Measurements from ENCODE around the gene XXYLT1.
"Not testable (repeated sequence)": the region's sequence is repeated elsewhere in the genome, so short reads cannot be mapped to it uniquely, and the experiment has no call there.

The XXYLT1 gene, protein sequence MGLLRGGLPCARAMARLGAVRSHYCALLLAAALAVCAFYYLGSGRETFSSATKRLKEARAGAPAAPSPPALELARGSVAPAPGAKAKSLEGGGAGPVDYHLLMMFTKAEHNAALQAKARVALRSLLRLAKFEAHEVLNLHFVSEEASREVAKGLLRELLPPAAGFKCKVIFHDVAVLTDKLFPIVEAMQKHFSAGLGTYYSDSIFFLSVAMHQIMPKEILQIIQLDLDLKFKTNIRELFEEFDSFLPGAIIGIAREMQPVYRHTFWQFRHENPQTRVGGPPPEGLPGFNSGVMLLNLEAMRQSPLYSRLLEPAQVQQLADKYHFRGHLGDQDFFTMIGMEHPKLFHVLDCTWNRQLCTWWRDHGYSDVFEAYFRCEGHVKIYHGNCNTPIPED

GRCh38 chr3:195270817-195271409 is at the start of gene XXYLT1:
Gene XXYLT1 (minus strand): TSS chr3:195271159. CDS start chr3:195271058, 101 bp downstream.
- peak; percentile 93 for DNase-seq

- DNase-seq, result no peak
Observed at GRCh38 chr3:195319060-195319459, 48.1 kb upstream of the XXYLT1 start.

GRCh38 chr3:195312714-195313113 is 41.8 kb upstream of the XXYLT1 start:
- no peak for DNase-seq

DNA sequence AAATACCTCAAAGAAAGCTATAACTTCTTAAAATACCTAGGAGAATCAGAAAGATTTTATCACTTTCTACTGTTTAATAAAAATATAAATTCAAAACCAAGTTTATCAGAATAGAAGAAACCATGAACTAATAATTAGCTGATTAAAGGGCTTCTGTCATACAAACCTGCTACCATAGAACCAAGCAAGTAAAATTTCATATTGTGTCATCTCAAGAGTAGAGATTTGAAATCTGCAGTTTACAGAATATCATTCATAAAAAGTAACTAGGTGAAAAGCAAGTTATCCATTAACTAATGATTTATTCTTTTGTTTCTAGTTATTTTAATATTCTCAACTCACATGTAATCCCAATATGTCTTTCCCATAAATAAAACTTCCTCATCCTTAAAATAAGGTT is 36.8 kb upstream of the XXYLT1 start:
- no peak for DNase-seq

DNA sequence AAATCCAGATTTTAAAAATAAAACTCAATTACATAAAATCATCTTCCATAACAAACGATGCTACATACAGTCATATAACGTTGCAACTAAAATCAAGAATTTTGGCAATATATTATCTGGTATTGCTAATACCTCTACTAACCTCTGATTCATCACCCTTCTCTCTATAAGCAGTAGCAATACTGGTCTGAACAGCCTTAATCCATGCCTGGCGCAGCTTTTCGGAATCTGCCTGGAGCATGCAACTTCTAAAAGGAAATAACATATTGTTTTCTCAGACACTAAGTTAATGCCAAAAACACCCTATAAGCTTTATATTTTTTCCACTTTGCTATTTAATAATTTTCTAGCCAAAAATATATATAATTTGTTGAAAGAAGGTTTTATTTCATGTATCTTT is 35.4 kb upstream of the XXYLT1 start:
- no peak for DNase-seq

DNA sequence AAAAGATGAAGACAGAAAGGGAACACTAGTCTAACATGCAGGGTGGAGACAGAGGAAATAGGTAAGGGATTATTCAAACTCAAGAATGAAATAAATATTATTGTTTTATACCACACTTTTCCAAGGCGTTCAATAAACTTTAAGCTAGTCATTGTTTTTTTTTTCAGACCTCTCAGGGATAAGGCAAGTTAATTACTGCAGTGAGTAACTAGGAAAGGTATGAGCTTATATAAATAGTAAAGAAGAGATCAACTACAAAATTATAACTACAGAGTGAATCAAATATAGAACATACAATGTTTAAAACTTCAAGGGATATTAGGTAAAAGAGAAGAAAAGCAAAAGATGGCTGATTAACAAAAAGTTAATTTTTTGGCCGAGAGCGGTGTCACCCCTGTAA is 31.5 kb upstream of the XXYLT1 start:
- no peak for DNase-seq

- no peak for DNase-seq
Observed at GRCh38 chr3:195297446-195297845, 26.5 kb upstream of the XXYLT1 start.

- DNase-seq, result no peak
Observed at GRCh38 chr3:195296662-195297061, 25.7 kb upstream of the XXYLT1 start.

DNA sequence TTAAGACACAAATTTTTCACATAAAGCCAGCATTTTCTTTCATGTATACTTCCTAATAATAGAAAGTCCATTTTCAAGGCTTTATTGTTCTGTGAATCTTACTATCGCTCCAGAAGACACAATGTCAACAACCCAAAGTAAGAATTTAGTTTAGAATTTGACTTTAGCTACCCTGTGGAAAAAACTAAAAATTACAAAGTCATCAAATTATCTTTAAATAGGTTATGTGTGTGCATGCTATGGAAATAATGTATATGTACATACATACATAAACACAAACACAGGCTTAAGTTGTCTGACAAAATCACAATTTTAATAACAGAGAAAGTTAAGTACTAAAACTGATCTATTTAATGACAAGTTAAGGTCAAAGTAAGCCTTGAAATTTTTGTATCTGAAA is 20.2 kb upstream of the XXYLT1 start:
- no peak for DNase-seq

DNA sequence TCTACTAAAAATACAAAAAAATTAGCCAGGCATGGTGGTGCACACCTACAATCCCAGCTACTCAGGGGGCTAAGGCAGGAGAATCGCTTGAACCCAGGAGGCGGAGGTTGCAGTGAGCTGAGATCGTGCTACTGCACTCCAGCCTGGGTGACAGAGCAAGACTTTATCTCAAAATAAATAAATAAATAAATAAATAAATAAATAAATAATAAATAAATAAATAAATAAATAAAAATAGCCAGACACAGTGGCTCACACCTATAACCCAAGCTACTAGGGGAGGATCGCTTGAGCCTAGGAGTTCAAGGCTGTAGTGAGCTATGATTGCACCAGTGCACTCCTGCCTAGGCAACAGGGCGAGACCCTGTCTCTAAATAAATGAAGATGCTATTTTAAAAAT is 19.7 kb upstream of the XXYLT1 start:
- DNase-seq, result not testable (repeated sequence)

GRCh38 chr3:195286115-195286872 is 15.3 kb upstream of the XXYLT1 start:
- no peak for DNase-seq

DNA sequence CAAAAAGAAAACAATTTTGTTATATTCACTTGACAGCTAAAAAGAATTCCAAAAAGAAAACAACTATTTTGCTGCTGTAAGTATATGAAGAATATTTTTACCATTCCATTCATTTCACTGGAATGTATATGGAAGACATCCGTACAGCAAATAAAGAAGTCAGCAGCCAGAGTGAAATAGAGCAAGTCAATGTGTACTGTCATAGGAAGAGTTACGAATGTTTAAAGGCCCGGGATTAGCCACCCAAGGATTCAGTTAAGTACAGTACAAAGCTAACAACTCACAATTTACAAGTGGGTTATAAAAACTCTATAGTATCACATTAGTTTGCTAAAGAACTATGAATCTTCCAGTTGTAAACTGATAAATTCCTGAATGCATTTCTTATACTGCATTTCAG is 14.4 kb upstream of the XXYLT1 start:
- no peak for DNase-seq

DNA sequence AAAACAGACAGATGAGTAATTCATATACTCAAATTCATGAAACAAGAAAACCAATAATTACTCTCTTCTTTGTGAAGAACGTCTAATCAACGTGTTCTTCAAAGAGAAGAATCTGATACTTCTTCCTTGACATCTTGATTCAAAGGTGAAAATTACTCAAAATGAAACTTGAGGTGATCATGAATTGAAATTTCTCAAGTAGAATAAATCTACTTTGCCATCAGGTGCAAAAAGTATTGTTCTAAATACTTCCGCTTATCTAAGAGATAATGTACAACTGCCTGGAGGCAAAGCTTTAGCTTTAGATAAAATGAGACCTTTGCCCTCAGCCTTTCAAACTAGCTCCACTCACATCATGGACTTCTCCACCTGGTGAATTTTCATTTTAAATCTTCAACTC is 13.9 kb upstream of the XXYLT1 start:
- no peak for DNase-seq

DNA sequence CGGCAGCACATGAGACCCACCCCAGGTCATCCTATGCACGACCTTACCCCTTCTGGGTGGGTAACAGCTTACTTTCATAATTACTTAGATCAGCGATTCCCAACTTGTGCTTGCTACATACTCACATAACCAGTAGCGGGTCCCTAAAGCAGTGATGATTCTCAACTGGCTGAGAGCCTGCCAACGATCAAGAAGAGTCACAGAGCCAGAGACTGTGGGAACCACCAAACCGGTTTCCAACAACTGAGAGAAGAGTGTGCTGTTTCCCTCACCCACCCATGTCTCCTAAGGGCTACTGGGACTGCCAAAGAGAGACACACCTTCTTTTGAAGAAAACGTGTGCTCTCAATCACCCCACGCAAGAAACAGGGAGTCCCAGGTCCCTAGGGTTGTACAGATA is 12.0 kb upstream of the XXYLT1 start:
- DNase-seq, result no peak

DNA sequence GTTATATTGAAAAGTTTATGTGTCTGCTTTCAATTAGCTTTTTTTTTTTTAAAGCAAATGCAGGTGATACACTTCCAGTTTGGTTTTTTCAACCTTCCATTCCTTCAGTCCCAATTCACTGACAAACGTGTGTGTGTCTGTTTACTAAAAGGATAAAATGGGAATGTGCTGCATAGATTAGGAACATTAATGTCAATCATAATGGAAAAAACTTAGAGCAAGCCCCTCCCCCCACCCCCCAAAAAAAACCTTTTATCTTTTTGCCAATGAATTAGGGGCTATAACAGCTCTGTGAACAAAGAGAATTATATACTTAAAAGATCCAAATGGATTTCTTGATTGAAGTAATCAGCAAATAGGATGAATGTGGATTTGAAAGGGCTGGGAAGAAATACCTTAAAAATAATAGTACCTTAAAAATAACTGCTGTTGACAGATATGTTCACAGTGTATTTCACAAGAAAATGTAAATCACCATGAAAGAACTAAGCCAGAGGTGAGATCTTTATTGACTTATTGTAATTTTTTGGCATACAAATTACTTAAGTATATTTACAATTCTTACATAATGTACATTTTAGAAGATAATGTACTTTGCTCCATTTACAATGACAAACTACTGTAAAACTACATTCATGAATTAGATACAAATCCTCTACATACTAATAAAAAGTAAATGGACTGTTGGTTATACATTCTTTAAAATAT is 3.5 kb upstream of the XXYLT1 start:
- no peak for DNase-seq

DNA sequence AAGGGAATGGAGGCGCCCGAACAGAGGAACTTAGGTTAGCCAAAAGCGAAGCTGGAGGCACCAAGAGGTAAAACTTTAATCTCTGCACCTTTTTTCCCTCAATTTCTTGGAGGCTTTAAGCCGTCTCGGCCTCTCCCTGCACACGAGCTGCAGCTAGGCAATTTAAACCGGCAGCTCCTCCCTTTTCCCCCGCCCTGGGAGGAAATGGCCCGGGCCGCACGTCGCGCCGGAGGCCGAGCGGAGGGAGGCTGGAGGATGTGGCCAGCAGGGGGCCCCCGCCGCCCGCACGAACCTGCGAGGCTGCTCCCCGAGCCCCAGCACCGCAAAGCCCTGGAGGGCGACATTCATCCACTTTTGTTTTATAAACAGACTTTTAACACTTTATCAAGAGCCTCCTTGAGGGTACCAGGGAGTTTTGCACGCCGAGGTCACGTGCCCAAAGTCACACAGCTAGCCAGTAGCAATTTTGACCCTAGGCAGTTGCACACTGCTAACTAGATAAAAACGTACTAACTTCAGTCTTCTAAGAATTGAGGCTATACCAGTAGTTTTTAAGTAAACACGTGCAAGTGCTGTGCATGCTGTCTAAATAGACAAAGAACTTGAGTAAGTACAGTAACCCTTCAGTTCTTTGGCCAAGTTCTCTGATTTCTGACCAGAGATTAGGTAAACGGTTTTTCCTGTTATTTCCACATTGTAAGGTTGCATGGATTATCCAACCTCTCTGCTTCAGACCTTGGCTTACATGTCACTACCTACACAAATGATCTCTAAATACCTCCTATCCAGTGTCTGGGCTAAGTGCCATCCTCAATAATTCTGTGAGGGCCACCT is 668 bp upstream of the XXYLT1 start:
- DNase-seq, result peak; percentile 93

DNA sequence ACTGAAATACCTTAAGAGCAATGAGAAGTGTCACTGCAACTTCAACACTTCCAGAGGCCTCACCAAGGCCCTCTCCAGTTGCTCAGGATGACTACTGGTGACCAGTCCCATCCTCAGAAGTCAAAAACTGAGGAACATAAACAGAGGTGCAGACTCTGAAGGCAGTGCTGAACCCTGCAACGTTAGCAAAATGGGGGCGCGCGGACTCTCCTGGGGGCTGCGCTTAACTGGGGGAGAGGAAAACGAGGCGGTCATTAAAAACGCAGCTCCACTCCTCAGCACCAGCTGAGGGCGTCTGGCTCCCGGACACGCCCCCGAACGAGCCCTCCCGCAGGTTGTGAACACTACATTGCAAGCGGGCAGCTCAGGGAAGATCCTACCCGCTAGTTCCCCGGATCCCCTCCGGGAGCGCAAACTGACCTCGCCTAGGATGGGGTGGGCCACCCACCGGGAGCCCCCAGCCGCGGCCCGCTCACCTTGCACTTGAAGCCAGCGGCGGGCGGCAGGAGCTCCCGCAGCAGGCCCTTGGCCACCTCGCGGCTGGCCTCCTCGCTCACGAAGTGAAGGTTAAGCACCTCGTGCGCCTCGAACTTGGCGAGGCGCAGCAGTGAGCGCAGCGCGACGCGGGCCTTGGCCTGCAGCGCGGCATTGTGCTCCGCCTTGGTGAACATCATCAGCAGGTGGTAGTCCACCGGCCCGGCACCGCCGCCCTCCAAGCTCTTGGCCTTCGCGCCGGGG is 711 bp downstream of the XXYLT1 start:
- peak; percentile 51 for DNase-seq

- DNase-seq, result no peak
Observed at GRCh38 chr3:195269375-195270078, 1.4 kb downstream of the XXYLT1 start.

DNA sequence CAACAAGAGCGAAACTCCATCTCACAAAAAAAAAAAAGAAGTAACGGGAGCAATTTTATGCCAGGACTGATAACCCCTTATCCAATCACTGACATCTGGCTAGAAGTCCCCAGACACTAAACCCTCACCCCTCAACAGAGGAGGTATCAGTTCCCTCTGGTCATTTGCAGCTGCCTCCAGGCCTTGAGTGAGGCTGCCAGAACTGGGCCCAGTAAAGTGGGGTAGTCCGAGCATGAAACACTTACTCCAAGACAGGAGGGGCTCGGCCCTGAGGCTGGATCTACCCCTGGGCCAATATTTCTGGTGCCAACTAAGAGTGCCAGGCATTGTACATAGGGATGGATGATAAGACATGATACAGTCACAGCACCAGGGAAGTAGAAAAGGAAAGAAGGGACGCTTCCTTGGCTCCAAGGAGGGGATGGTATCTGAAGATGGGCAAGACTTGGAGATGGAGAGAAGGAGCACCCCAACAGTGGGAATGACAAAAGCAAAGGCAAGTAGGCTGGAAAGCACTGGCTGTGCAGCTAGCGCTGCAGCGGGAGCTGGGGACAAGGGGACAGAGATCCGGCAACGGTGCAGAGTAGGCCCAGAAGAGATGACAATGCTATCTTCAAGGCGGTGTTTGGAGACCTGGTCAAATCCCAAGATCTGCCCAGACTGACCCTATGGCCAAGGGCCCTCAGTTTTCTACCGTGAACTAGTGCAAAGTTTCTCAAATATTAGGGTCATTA is 2.2 kb downstream of the XXYLT1 start:
- no peak for DNase-seq

DNA sequence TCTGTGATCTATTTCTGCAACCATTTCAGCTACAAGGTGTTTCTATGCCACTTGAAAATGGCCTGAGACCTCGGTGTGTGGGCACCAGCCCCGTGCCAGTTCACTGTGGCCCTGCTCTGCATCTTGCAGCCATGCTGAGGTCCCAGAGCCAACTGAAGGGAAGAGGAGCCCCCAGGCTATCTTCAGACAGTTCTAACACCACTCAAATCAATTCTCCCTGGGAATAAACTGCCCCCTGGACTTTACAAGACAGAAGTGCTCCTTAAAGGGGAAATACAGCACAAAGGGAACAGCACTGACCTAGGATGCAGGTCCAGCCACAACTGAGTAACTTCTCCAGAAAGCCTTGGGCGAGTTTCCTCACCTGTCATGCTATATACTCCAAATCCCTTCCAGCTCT is 3.9 kb downstream of the XXYLT1 start:
- DNase-seq, result no peak

All from activated CD4-positive, CD25-positive, alpha-beta regulatory T cell treated with anti-CD3 and anti-CD28 coated beads, Interleukin-2, amount 50 U/mL, for 72 hours (primary cell).